HG02943 (cell line): ENCODE measurements around the gene TTC3.
"Not testable (repeated sequence)": the region's sequence is repeated elsewhere in the genome, so short reads cannot be mapped to it uniquely, and the experiment has no call there.

Experiments
- ATAC-seq: cut with Tn5 transposase; IDR thresholded peaks from one replicate; pipeline ENCODE4 v1.9.1; 2021; ENCODE audit warnings: mild to moderate bottlenecking, low read depth, moderate library complexity; ENCODE audit not compliant: unreplicated experiment

Gene TTC3

GRCh38 chr21:37143392-37143791, 70.3 kb downstream of the TTC3 start:
- not testable (repeated sequence) for ATAC-seq

- no peak for ATAC-seq
These were observed 72.6 kb downstream of the TTC3 start for GRCh38 chr21:37145635-37146111.

GRCh38 chr21:37146320-37147235, 73.5 kb downstream of the TTC3 start:
- ATAC-seq, result no peak

- no peak for ATAC-seq
These were observed 76.4 kb downstream of the TTC3 start for GRCh38 chr21:37149411-37149810.

- ATAC-seq, result no peak
These were observed 80.3 kb downstream of the TTC3 start for GRCh38 chr21:37153196-37153934.

- no peak for ATAC-seq
These were observed 80.9 kb downstream of the TTC3 start for GRCh38 chr21:37153935-37154350.

- no peak for ATAC-seq
These were observed 82.1 kb downstream of the TTC3 start for GRCh38 chr21:37155186-37155585.

GRCh38 chr21:37157938-37158337, 84.9 kb downstream of the TTC3 start:
- no peak for ATAC-seq

- no peak for ATAC-seq
These were observed 86.2 kb downstream of the TTC3 start for GRCh38 chr21:37159053-37159776.

- no peak for ATAC-seq
These were observed 86.9 kb downstream of the TTC3 start for GRCh38 chr21:37159949-37160348.

- no peak for ATAC-seq
These were observed 91.7 kb downstream of the TTC3 start for GRCh38 chr21:37164742-37165141.

GRCh38 chr21:37165586-37165985, 92.5 kb downstream of the TTC3 start:
- ATAC-seq, result no peak

- no peak for ATAC-seq
These were observed 93.7 kb downstream of the TTC3 start for GRCh38 chr21:37166733-37167132.

- no peak for ATAC-seq
These were observed 95.6 kb downstream of the TTC3 start for GRCh38 chr21:37168666-37169065.

- ATAC-seq, result no peak
These were observed 99.6 kb downstream of the TTC3 start for GRCh38 chr21:37172646-37173045.

GRCh38 chr21:37176716-37177115, 103.7 kb downstream of the TTC3 start:
- no peak for ATAC-seq

- no peak for ATAC-seq
These were observed 108.0 kb downstream of the TTC3 start for GRCh38 chr21:37181059-37181458.

- ATAC-seq, result no peak
These were observed 109.2 kb downstream of the TTC3 start for GRCh38 chr21:37182222-37182621.

GRCh38 chr21:37183749-37184148, 110.7 kb downstream of the TTC3 start:
- no peak for ATAC-seq

- no peak for ATAC-seq
These were observed 111.9 kb downstream of the TTC3 start for GRCh38 chr21:37184784-37185593.
